H9 (cell line): ENCODE measurements around the gene HVCN1. TPM values are rescaled to one million over a fixed set of nuclear protein-coding genes. Genes with fewer than 3 reads are reported as not detected.
"Not testable (repeated sequence)": the region's sequence is repeated elsewhere in the genome, so short reads cannot be mapped to it uniquely, and the experiment has no call there.

Source experiments
- DNase-seq: peaks from one replicate; pipeline ENCODE4 v3.0.0-alpha.2; 2017
- H2AFZ ChIP-seq: one replicate; pipeline ENCODE4 v1.6.1; 2013; ENCODE audit warnings: mild to moderate bottlenecking, low read length, control low read depth, moderate library complexity
- H2AK5ac ChIP-seq: 2 replicates; pipeline ENCODE4 v1.6.1; 2013; ENCODE audit warnings: low read length, control low read depth, mixed read lengths; ENCODE audit not compliant: insufficient read length
- H2BK120ac ChIP-seq: one replicate; pipeline ENCODE4 v1.6.1; 2013; ENCODE audit warnings: low read depth, mild to moderate bottlenecking, low read length, control low read depth, inconsistent platforms; ENCODE audit not compliant: poor library complexity, severe bottlenecking
- H2BK12ac ChIP-seq: 2 replicates; pipeline ENCODE4 v1.6.1; 2013; ENCODE audit warnings: low read length, control low read depth, mixed read lengths, low read depth; ENCODE audit not compliant: insufficient read length
- H2BK15ac ChIP-seq: 2 replicates; pipeline ENCODE4 v1.6.1; 2013; ENCODE audit warnings: low read depth, low read length, control low read depth
- H2BK20ac ChIP-seq: one replicate; pipeline ENCODE4 v1.6.1; 2013; ENCODE audit warnings: low read depth, mild to moderate bottlenecking, low read length, control low read depth, inconsistent platforms; ENCODE audit not compliant: poor library complexity, severe bottlenecking
- H2BK5ac ChIP-seq: 2 replicates; pipeline ENCODE4 v1.6.1; 2013; ENCODE audit warnings: low read length, control low read depth, mixed read lengths; ENCODE audit not compliant: insufficient read length
- H3K14ac ChIP-seq: 2 replicates; pipeline ENCODE4 v1.6.1; 2013; ENCODE audit warnings: low read length, control low read depth; ENCODE audit not compliant: insufficient read depth
- H3K18ac ChIP-seq: 2 replicates; pipeline ENCODE4 v1.6.1; 2013; ENCODE audit warnings: low read depth, mild to moderate bottlenecking, mixed read lengths, low read length, control low read depth; ENCODE audit not compliant: insufficient read length
- H3K23ac ChIP-seq: 2 replicates; pipeline ENCODE4 v1.6.1; 2013; ENCODE audit warnings: low read length, control low read depth, mixed read lengths, low read depth; ENCODE audit not compliant: insufficient read length
- H3K23me2 ChIP-seq: 2 replicates; pipeline ENCODE4 v1.6.1; 2013; ENCODE audit warnings: low read depth, mild to moderate bottlenecking, mixed read lengths, low read length, control low read depth; ENCODE audit not compliant: insufficient read length, poor library complexity, severe bottlenecking
- H3K27ac ChIP-seq: 2 replicates; pipeline ENCODE4 v1.5.1; 2013; ENCODE audit warnings: low read length, control low read depth, mixed read lengths, low read depth; ENCODE audit not compliant: insufficient read length
- H3K27me3 ChIP-seq: 2 replicates; pipeline ENCODE4 v1.6.1; 2013; ENCODE audit warnings: low read length, control low read depth, inconsistent platforms; ENCODE audit not compliant: insufficient read depth
- H3K4ac ChIP-seq: 2 replicates; pipeline ENCODE4 v1.6.1; 2013; ENCODE audit warnings: low read depth, mild to moderate bottlenecking, control low read depth, inconsistent platforms, low read length, moderate library complexity
- H3K4me1 ChIP-seq: 2 replicates; pipeline ENCODE4 v1.6.1; 2013; ENCODE audit warnings: low read length, control low read depth, inconsistent platforms; ENCODE audit not compliant: insufficient read depth
- H3K4me2 ChIP-seq: 2 replicates; pipeline ENCODE4 v1.6.1; 2013; ENCODE audit warnings: low read length, control low read depth, mixed read lengths; ENCODE audit not compliant: insufficient read length, insufficient read depth
- H3K56ac ChIP-seq: 2 replicates; pipeline ENCODE4 v1.6.1; 2013; ENCODE audit warnings: low read depth, mild to moderate bottlenecking, mixed read lengths, low read length, control low read depth; ENCODE audit not compliant: insufficient read length
- H3K79me1 ChIP-seq: 2 replicates; pipeline ENCODE4 v1.6.1; 2013; ENCODE audit warnings: low read depth, mild to moderate bottlenecking, moderate library complexity, low read length, control low read depth, inconsistent platforms; ENCODE audit not compliant: insufficient read depth, poor library complexity, severe bottlenecking
- H3K79me2 ChIP-seq: 2 replicates; pipeline ENCODE4 v1.6.1; 2013; ENCODE audit warnings: low read length, control low read depth, inconsistent platforms; ENCODE audit not compliant: insufficient read depth
- H3K9ac ChIP-seq: 2 replicates; pipeline ENCODE4 v1.6.1; 2013; ENCODE audit warnings: low read length, control low read depth, mixed read lengths; ENCODE audit not compliant: insufficient read length; ENCODE audit errors: extremely low read depth
- H3K9me3 ChIP-seq: one replicate; pipeline ENCODE4 v1.6.1; 2013; ENCODE audit warnings: low read depth, low read length, inconsistent platforms; ENCODE audit not compliant: control insufficient read depth
- H3T11ph ChIP-seq: one replicate; pipeline ENCODE4 v1.6.1; 2013; ENCODE audit warnings: mild to moderate bottlenecking, low read length, control low read depth, inconsistent platforms
- H4K20me1 ChIP-seq: one replicate; pipeline ENCODE4 v1.6.1; 2013; ENCODE audit not compliant: control insufficient read depth, insufficient read length, insufficient read depth
- H4K5ac ChIP-seq: 2 replicates; pipeline ENCODE4 v1.6.1; 2013; ENCODE audit warnings: low read depth, mild to moderate bottlenecking, mixed read lengths, low read length, control low read depth; ENCODE audit not compliant: insufficient read length
- H4K8ac ChIP-seq: replicated peaks from 2 replicates; pipeline ENCODE4 v1.6.1; 2013; ENCODE audit warnings: low read length, control low read depth, mixed read lengths, low read depth; ENCODE audit not compliant: insufficient read length
- H4K91ac ChIP-seq: 2 replicates; pipeline ENCODE4 v1.6.1; 2013; ENCODE audit warnings: low read depth, mild to moderate bottlenecking, moderate library complexity, mixed read lengths, low read length, control low read depth; ENCODE audit not compliant: insufficient read length
- H3K27ac Mint-ChIP-seq, 3 experiments: 2 replicates in 2 of 3; 3 replicates in 1 of 3; pipeline ENCODE4 v1.8.0; 2020 to 2021; ENCODE audit warnings: mixed read lengths in 3 of 3, mild to moderate bottlenecking in 1 of 3, moderate library complexity in 1 of 3
- H3K27me3 Mint-ChIP-seq: 2 replicates; pipeline ENCODE4 v1.8.0; 2021; ENCODE audit warnings: low read depth, mild to moderate bottlenecking, moderate library complexity, mixed read lengths
- H3K36me3 Mint-ChIP-seq, 3 experiments: 2 replicates in 2 of 3; 3 replicates in 1 of 3; pipeline ENCODE4 v1.8.0; 2020 to 2021; ENCODE audit warnings: low read depth in 3 of 3, mixed read lengths in 3 of 3; ENCODE audit not compliant: insufficient read depth in 1 of 3
- H3K4me1 Mint-ChIP-seq, 2 experiments: 2 replicates each; pipeline ENCODE4 v1.8.0; 2020; ENCODE audit warnings: mixed read lengths in 2 of 2
- H3K4me3 Mint-ChIP-seq, 2 experiments: 2 replicates in 1 of 2; 3 replicates in 1 of 2; pipeline ENCODE4 v1.8.0; 2020 to 2021; ENCODE audit warnings: mild to moderate bottlenecking in 2 of 2, mixed read lengths in 2 of 2, moderate library complexity in 1 of 2
- H3K9me3 Mint-ChIP-seq, 2 experiments: 2 replicates in 1 of 2; 3 replicates in 1 of 2; pipeline ENCODE4 v1.8.0; 2020; ENCODE audit warnings: mild to moderate bottlenecking in 2 of 2, mixed read lengths in 2 of 2, moderate library complexity in 1 of 2
- WGBS: extraction: QIAGEN DNeasy Blood & Tissue Kit; methylation state at CpG from one replicate; pipeline ENCODE4 v1.1.7; 2013; ENCODE audit warnings: missing lambda C conversion rate, low lambda C conversion rate, mixed read lengths; ENCODE audit not compliant: insufficient read length; ENCODE audit errors: extremely low coverage; 5-methylcytosine and 5-hydroxymethylcytosine counted together
- total RNA-seq: library from RNA; stranded (reverse); gene quantifications from 2 replicates; pipeline ENCODE4 v1.2.1, GENCODE V29; 2021
- TF ChIP-seq, protein P1 (sequence below): fragments of 200-600 bp; sonication (generic); conservative IDR thresholded peaks from 3 replicates; pipeline ENCODE4 v1.8.0; 2021; ENCODE audit warnings: antibody characterized with exemption, mild to moderate bottlenecking

The HVCN1 gene
- total RNA-seq, 1 experiment from 2014 or later = 5.2 TPM

- no CpG with 5 or more reads among the region's 4 CpGs for WGBS
- Histone ChIP-seq H3K4me1 (no peaks in the 10 kb centered on the region), H2AFZ (no peak overlapping the region), H4K91ac (no peak overlapping the region), H2BK15ac (no peak overlapping the region), H3K27me3 (no peaks in the 10 kb centered on the region), H2BK20ac (no peak overlapping the region), H3K9me3 (no peaks in the 10 kb centered on the region), H3K4ac (no peak overlapping the region), H3K4me2 (no peak overlapping the region), H4K5ac (no peak overlapping the region), H4K20me1 (no peaks in the 10 kb centered on the region), H3K9ac (no peak overlapping the region), H3K56ac (no peak overlapping the region), H3K79me1 (peaks cover 9% of the 10 kb centered on the region), H2AK5ac (no peak overlapping the region), H3K27ac (no peak overlapping the region), H3K14ac (no peak overlapping the region), H2BK12ac (no peak overlapping the region), H3K23ac (no peak overlapping the region), H4K8ac (no peak overlapping the region), H3K23me2 (no peaks in the 10 kb centered on the region), H2BK5ac (no peak overlapping the region), H3K18ac (no peak overlapping the region), H2BK120ac (no peak overlapping the region), H3T11ph (no peak overlapping the region), H3K79me2 (peaks cover 9% of the 10 kb centered on the region; the same call in 1 of the 2 replicates)
- TF ChIP-seq, protein P1, sequence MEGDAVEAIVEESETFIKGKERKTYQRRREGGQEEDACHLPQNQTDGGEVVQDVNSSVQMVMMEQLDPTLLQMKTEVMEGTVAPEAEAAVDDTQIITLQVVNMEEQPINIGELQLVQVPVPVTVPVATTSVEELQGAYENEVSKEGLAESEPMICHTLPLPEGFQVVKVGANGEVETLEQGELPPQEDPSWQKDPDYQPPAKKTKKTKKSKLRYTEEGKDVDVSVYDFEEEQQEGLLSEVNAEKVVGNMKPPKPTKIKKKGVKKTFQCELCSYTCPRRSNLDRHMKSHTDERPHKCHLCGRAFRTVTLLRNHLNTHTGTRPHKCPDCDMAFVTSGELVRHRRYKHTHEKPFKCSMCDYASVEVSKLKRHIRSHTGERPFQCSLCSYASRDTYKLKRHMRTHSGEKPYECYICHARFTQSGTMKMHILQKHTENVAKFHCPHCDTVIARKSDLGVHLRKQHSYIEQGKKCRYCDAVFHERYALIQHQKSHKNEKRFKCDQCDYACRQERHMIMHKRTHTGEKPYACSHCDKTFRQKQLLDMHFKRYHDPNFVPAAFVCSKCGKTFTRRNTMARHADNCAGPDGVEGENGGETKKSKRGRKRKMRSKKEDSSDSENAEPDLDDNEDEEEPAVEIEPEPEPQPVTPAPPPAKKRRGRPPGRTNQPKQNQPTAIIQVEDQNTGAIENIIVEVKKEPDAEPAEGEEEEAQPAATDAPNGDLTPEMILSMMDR = no peak
- Mint-ChIP-seq H3K27ac (peak overlapping the region in 2 of 3 experiments; percentile 4 to 86; a peak in 2 of 7 replicates), H3K4me3 (no peak overlapping the region), H3K4me1 (peaks cover 25 to 35% of the 10 kb centered on the region in 2 experiments), H3K9me3 (no peaks in the 10 kb centered on the region), H3K27me3 (no peaks in the 10 kb centered on the region), H3K36me3 (peaks cover 59 to 90% (median 88%) of the 10 kb centered on the region in 3 experiments; a peak in 6 of 7 replicates)
- no peak for DNase-seq
These were observed 36.4 kb upstream of the HVCN1 start for GRCh38 chr12:110725267-110725666.

DNA sequence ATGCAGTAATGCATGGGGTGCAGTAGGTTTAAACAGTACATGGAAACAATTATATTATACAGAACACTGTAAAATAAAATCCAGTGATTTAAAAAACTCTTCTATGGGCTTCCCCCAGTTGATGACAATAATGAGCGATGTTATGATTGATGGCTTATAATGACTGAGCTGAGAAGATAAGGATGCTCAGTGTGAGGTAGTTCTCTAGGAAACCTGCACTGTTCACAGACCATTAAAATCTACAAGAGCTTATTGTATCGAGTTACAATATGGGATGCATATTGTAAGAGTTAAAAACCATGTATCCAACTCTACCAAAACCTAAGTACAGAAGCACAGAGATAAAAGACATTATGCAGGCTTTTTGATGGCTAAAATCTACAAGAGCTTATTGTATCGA lies 34.0 kb upstream of the HVCN1 start:
- H2AFZ ChIP-seq, H3K18ac ChIP-seq, H3T11ph ChIP-seq, H3K23me2 ChIP-seq, DNase-seq, H4K91ac ChIP-seq, H3K23ac ChIP-seq, H4K5ac ChIP-seq, H3K4me2 ChIP-seq, H3K4me1 ChIP-seq, H3K79me2 ChIP-seq, H2BK20ac ChIP-seq, H3K4ac ChIP-seq, H4K8ac ChIP-seq, H2BK12ac ChIP-seq, H3K27me3 Mint-ChIP-seq, H3K27ac ChIP-seq, H2BK5ac ChIP-seq, H2AK5ac ChIP-seq, H3K56ac ChIP-seq, H3K27ac Mint-ChIP-seq, H3K9me3 ChIP-seq, H4K20me1 ChIP-seq, H3K14ac ChIP-seq, H3K27me3 ChIP-seq, H2BK120ac ChIP-seq, H3K9ac ChIP-seq, H2BK15ac ChIP-seq, H3K9me3 Mint-ChIP-seq, H3K79me1 ChIP-seq, H3K4me3 Mint-ChIP-seq: not testable (repeated sequence)
- Mint-ChIP-seq H3K36me3 (peaks cover 63 to 94% (median 91%) of the 10 kb centered on the region in 3 experiments; a peak in 6 of 7 replicates), H3K4me1 (peaks cover 18 to 25% of the 10 kb centered on the region in 2 experiments)
- WGBS = no CpG with 5 or more reads among the region's 3 CpGs
